Endodermal cell (in vitro differentiated cells): ENCODE data around the gene C9orf43. TPM values are rescaled to one million over a fixed set of nuclear protein-coding genes. Genes with fewer than 3 reads are reported as not detected.

ENCODE experiments used
- DNase-seq: peaks from one replicate; pipeline ENCODE4 v3.0.0-alpha.2; 2017
- H3K27ac ChIP-seq: 2 replicates; pipeline ENCODE4 v1.5.1; 2013; ENCODE audit warnings: mild to moderate bottlenecking, low read depth, low read length, moderate library complexity
- H3K27me3 ChIP-seq: 2 replicates; pipeline ENCODE4 v1.6.1; 2013; ENCODE audit warnings: mild to moderate bottlenecking, low read length, moderate library complexity; ENCODE audit not compliant: insufficient read depth, control insufficient read depth, poor library complexity, severe bottlenecking
- H3K36me3 ChIP-seq: 2 replicates; pipeline ENCODE4 v1.7.0; 2013; ENCODE audit warnings: mild to moderate bottlenecking, low read length, moderate library complexity; ENCODE audit not compliant: control insufficient read depth, insufficient read depth
- H3K4me1 ChIP-seq: one replicate; pipeline ENCODE4 v1.7.0; 2013; ENCODE audit warnings: low read length; ENCODE audit not compliant: control insufficient read depth, insufficient read depth
- H3K4me3 ChIP-seq: 2 replicates; pipeline ENCODE4 v1.5.1; 2013; ENCODE audit warnings: mild to moderate bottlenecking, low read length, moderate library complexity
- H3K9ac ChIP-seq: 2 replicates; pipeline ENCODE4 v1.6.1; 2013; ENCODE audit warnings: mild to moderate bottlenecking, low read length, moderate library complexity; ENCODE audit not compliant: poor library complexity, severe bottlenecking; ENCODE audit errors: extremely low read depth
- H3K9me3 ChIP-seq: 2 replicates; pipeline ENCODE4 v1.6.1; 2013; ENCODE audit warnings: mild to moderate bottlenecking, low read length, moderate library complexity; ENCODE audit not compliant: control insufficient read depth
- H3K27ac Mint-ChIP-seq: 2 replicates; pipeline ENCODE4 v1.8.0; 2020; ENCODE audit warnings: mixed read lengths
- H3K27me3 Mint-ChIP-seq: 2 replicates; pipeline ENCODE4 v1.8.0; 2021; ENCODE audit warnings: mild to moderate bottlenecking, mixed read lengths; ENCODE audit not compliant: insufficient read depth
- H3K36me3 Mint-ChIP-seq: 2 replicates; pipeline ENCODE4 v1.8.0; 2020; ENCODE audit warnings: low read depth, mixed read lengths
- H3K4me1 Mint-ChIP-seq: 2 replicates; pipeline ENCODE4 v1.8.0; 2020; ENCODE audit warnings: mixed read lengths
- H3K4me3 Mint-ChIP-seq: 2 replicates; pipeline ENCODE4 v1.8.0; 2020; ENCODE audit warnings: mild to moderate bottlenecking, moderate library complexity, mixed read lengths
- H3K9me3 Mint-ChIP-seq: 2 replicates; pipeline ENCODE4 v1.8.0; 2020; ENCODE audit warnings: mild to moderate bottlenecking, mixed read lengths
- WGBS, 2 experiments: methylation state at CpG; one replicate each; pipeline versions ENCODE4 v1.1.5 to v1.1.7; 2013; ENCODE audit warnings: missing lambda C conversion rate in 2 of 2, mixed read lengths in 1 of 2; ENCODE audit not compliant: insufficient coverage in 1 of 2, insufficient read length in 1 of 2; 5-methylcytosine and 5-hydroxymethylcytosine counted together
- total RNA-seq, 2 donors: library from RNA; stranded (reverse); fragmentation: NEBNext Ultra II Directional in 1 of 2; extraction: Animal tissue kit (Norgen Biotek cat#: 25700) in 1 of 2; gene quantifications; 2 replicates in 1 of 2; 3 replicates in 1 of 2; pipeline ENCODE4 v1.2.1, GENCODE V29; 2021
- TF ChIP-seq, protein P1 (sequence below): fragments of 200-600 bp; sonication (generic); conservative IDR thresholded peaks from 2 replicates; pipeline ENCODE4 v1.5.0; 2021; ENCODE audit warnings: antibody characterized with exemption, mild to moderate bottlenecking

C9orf43 gene
- total RNA-seq, 2 donors from 2014 or later, result 0.40 to 1.1 TPM

- Mint-ChIP-seq H3K27me3 (no peaks in the 10 kb centered on the region), H3K36me3 (peaks cover 40% of the 10 kb centered on the region), H3K27ac (no peak overlapping the region), H3K4me1 (peaks cover 16% of the 10 kb centered on the region), H3K9me3 (no peaks in the 10 kb centered on the region), H3K4me3 (no peak overlapping the region)
- H3K36me3 ChIP-seq, result peaks cover 32% of the 10 kb centered on the region
- H3K9ac ChIP-seq, result no peak overlapping the region
- H3K4me3 ChIP-seq, result no peak overlapping the region
- WGBS, 2 experiments, result 94 to 96% methylated on average over 3 to 5 of the region's 5 CpGs
- H3K4me1 ChIP-seq, result peaks cover 10% of the 10 kb centered on the region
- TF ChIP-seq, protein P1, sequence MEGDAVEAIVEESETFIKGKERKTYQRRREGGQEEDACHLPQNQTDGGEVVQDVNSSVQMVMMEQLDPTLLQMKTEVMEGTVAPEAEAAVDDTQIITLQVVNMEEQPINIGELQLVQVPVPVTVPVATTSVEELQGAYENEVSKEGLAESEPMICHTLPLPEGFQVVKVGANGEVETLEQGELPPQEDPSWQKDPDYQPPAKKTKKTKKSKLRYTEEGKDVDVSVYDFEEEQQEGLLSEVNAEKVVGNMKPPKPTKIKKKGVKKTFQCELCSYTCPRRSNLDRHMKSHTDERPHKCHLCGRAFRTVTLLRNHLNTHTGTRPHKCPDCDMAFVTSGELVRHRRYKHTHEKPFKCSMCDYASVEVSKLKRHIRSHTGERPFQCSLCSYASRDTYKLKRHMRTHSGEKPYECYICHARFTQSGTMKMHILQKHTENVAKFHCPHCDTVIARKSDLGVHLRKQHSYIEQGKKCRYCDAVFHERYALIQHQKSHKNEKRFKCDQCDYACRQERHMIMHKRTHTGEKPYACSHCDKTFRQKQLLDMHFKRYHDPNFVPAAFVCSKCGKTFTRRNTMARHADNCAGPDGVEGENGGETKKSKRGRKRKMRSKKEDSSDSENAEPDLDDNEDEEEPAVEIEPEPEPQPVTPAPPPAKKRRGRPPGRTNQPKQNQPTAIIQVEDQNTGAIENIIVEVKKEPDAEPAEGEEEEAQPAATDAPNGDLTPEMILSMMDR, result no peak
- H3K27me3 ChIP-seq, result no peaks in the 10 kb centered on the region
- no peak for DNase-seq
- H3K27ac ChIP-seq, result no peak overlapping the region
- H3K9me3 ChIP-seq, result no peaks in the 10 kb centered on the region
Observed at GRCh38 chr9:113372059-113372458, 38.5 kb upstream of the C9orf43 start.

- Histone ChIP-seq H3K4me3 (peak overlapping the region; percentile 17), H3K27ac (no peak overlapping the region), H3K9ac (no peak overlapping the region), H3K4me1 (peaks cover 10% of the 10 kb centered on the region), H3K9me3 (no peaks in the 10 kb centered on the region), H3K36me3 (peaks cover 32% of the 10 kb centered on the region), H3K27me3 (no peaks in the 10 kb centered on the region)
- Mint-ChIP-seq H3K36me3 (peaks cover 30% of the 10 kb centered on the region), H3K4me3 (peak overlapping the region; percentile 2), H3K27me3 (no peaks in the 10 kb centered on the region), H3K9me3 (no peaks in the 10 kb centered on the region), H3K4me1 (peaks cover 16% of the 10 kb centered on the region), H3K27ac (peak overlapping the region; percentile 52)
- TF ChIP-seq, protein P1, result no peak
- WGBS, 2 experiments, result 50 to 51% methylated on average over 2 to 3 of the region's 3 CpGs
- DNase-seq, result peak; percentile 65
Observed at GRCh38 chr9:113373256-113373655, 37.3 kb upstream of the C9orf43 start.

GRCh38 chr9:113373676-113374392 is 36.7 kb upstream of the C9orf43 start:
- Mint-ChIP-seq H3K36me3 (peaks cover 24% of the 10 kb centered on the region), H3K27me3 (no peaks in the 10 kb centered on the region), H3K4me3 (peak overlapping the region; percentile 2), H3K4me1 (peaks cover 20% of the 10 kb centered on the region), H3K9me3 (no peaks in the 10 kb centered on the region), H3K27ac (peak overlapping the region; percentile 52)
- no peak overlapping the region for H3K9ac ChIP-seq
- WGBS, 2 experiments, result 92 to 97% methylated on average over 18 to 24 of the region's 24 CpGs
- H3K27ac ChIP-seq, result no peak overlapping the region
- H3K9me3 ChIP-seq, result no peaks in the 10 kb centered on the region
- H3K4me1 ChIP-seq, result peaks cover 13% of the 10 kb centered on the region
- TF ChIP-seq, protein P1, result no peak
- H3K36me3 ChIP-seq, result peaks cover 32% of the 10 kb centered on the region
- peak overlapping the region; percentile 17 for H3K4me3 ChIP-seq
- H3K27me3 ChIP-seq, result no peaks in the 10 kb centered on the region
- no peak for DNase-seq
